ENCODE measurements around the gene ANK3.

ANK3 gene

DNA sequence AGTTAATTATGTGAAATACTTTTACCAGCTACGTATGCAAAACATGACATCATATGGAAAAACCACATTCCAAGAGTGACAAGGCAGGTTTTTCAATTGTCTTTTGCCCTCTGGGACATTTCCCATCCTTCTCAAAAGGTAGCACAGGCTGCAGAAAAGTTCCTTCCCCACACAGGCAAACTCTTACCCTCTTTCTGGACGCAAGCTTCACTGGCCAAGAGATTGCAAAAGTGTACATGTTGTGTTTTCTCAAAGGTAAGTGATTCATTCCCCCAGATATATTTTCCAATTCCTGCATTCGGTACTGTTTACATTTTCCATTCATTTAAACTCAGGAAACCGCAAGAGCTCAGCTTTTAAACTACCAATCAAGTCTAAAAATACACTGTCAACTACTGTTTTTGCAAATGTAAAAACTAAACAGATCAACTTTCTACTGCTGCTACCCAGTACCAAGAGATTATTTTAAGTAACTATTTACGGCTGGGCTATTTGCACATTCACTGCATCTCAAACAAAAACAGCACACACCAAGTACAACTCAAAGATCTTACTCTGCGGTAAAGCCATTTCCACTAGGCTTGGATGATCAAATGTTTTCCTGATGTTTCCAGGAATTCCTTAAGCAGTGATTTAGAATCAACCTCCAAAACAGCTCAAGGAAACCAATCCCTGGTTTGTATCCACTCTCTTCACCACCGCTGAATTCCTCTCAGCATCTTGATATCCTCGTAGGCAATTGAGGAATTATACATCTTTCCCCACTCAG lies 249.7 kb downstream of the ANK3 start:
- Histone ChIP-seq H3K27me3 (no peaks in the 10 kb centered on the region), H3K9me3 (no peaks in the 10 kb centered on the region), H3K36me3 (no peaks in the 10 kb centered on the region), H3K4me3 (no peak overlapping the region), H3K27ac (peak overlapping the region in 1 of 2 donors; percentile 7), H3K4me1 (peaks cover 0 to 25% (median 6%) of the 10 kb centered on the region in 4 donors)
- DNase-seq, result no peak
- intact Hi-C loops (cut with DNase I; ENCODE audit: low total_unique reads), result no loop called here
- TF ChIP-seq, protein P1, sequence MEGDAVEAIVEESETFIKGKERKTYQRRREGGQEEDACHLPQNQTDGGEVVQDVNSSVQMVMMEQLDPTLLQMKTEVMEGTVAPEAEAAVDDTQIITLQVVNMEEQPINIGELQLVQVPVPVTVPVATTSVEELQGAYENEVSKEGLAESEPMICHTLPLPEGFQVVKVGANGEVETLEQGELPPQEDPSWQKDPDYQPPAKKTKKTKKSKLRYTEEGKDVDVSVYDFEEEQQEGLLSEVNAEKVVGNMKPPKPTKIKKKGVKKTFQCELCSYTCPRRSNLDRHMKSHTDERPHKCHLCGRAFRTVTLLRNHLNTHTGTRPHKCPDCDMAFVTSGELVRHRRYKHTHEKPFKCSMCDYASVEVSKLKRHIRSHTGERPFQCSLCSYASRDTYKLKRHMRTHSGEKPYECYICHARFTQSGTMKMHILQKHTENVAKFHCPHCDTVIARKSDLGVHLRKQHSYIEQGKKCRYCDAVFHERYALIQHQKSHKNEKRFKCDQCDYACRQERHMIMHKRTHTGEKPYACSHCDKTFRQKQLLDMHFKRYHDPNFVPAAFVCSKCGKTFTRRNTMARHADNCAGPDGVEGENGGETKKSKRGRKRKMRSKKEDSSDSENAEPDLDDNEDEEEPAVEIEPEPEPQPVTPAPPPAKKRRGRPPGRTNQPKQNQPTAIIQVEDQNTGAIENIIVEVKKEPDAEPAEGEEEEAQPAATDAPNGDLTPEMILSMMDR (IDR thresholded peaks at IDR 0.05), result no peak

- DNase-seq, result no peak
- TF ChIP-seq, protein P1 (IDR thresholded peaks at IDR 0.05), result no peak
- Histone ChIP-seq H3K9me3 (no peaks in the 10 kb centered on the region), H3K4me1 (peaks cover 0 to 25% (median 6%) of the 10 kb centered on the region in 4 donors), H3K4me3 (no peak overlapping the region), H3K27ac (no peak overlapping the region), H3K36me3 (no peaks in the 10 kb centered on the region), H3K27me3 (no peaks in the 10 kb centered on the region)
- intact Hi-C loops (cut with DNase I; ENCODE audit: low total_unique reads), result no loop called here
These were observed 250.4 kb downstream of the ANK3 start for GRCh38 chr10:60139290-60139689.

- no peak for DNase-seq
- no peaks in the 10 kb centered on the region for H3K36me3 ChIP-seq
- TF ChIP-seq, protein P1 (IDR thresholded peaks at IDR 0.05), result no peak
- peaks cover 0 to 25% (median 6%) of the 10 kb centered on the region in 4 donors for H3K4me1 ChIP-seq
- no peak overlapping the region for H3K27ac ChIP-seq
- intact Hi-C loops (cut with DNase I; ENCODE audit: low total_unique reads), result no loop called here
- no peak overlapping the region for H3K4me3 ChIP-seq
- no peaks in the 10 kb centered on the region for H3K27me3 ChIP-seq
- H3K9me3 ChIP-seq, result no peaks in the 10 kb centered on the region
These were observed 250.8 kb downstream of the ANK3 start for GRCh38 chr10:60138842-60139241.

DNA sequence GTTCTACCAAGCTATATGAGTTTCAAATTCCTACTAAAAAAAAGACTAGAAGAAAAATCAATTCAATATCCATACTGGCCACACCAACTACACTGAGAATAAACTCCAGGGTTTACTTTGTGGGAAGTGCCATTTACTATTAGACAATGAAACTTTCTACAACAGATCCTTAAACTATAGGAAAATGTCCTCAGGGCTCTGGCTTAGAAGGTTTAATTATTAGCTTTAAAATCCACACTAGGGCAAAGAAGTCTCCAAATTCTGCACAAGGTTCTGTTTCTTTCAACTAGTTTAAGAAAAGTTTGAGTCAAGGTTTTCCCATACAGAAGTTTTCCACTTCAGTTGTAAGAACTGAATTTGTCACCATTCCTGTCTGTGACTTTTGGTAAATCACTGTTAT lies 251.6 kb downstream of the ANK3 start:
- H3K4me3 ChIP-seq, result no peak overlapping the region
- TF ChIP-seq, protein P1 (IDR thresholded peaks at IDR 0.05), result no peak
- H3K9me3 ChIP-seq, result no peaks in the 10 kb centered on the region
- H3K36me3 ChIP-seq, result no peaks in the 10 kb centered on the region
- H3K27me3 ChIP-seq, result no peaks in the 10 kb centered on the region
- no peak for DNase-seq
- intact Hi-C loops (cut with DNase I; ENCODE audit: low total_unique reads), result no loop called here
- peaks cover 0 to 25% (median 6%) of the 10 kb centered on the region in 4 donors for H3K4me1 ChIP-seq
- H3K27ac ChIP-seq, result no peak overlapping the region

GRCh38 chr10:60137292-60137992 lies 252.2 kb downstream of the ANK3 start:
- no peak overlapping the region for H3K27ac ChIP-seq
- TF ChIP-seq, protein P1 (IDR thresholded peaks at IDR 0.05), result no peak
- H3K27me3 ChIP-seq, result no peaks in the 10 kb centered on the region
- intact Hi-C loops (cut with DNase I; ENCODE audit: low total_unique reads), result no loop called here
- H3K4me3 ChIP-seq, result no peak overlapping the region
- no peaks in the 10 kb centered on the region for H3K36me3 ChIP-seq
- H3K4me1 ChIP-seq, result peaks cover 0 to 25% (median 6%) of the 10 kb centered on the region in 4 donors
- H3K9me3 ChIP-seq, result no peaks in the 10 kb centered on the region
- no peak for DNase-seq
